Stimulated activated naive CD4-positive, alpha-beta T cell treated with Interleukin-2 at 50 U/mL for 16 hours (primary cell): Measurements from ENCODE around the gene LIPI.
"Not testable (repeated sequence)": the region's sequence is repeated elsewhere in the genome, so short reads cannot be mapped to it uniquely, and the experiment has no call there.

Experiments
- DNase-seq: peaks from one replicate; lab custom pipeline; 2025; lab: John Stamatoyannopoulos, UW

Gene LIPI

GRCh38 chr21:14073615-14074014 lies 137.1 kb downstream of the LIPI start:
- no peak for DNase-seq

GRCh38 chr21:14072761-14073535 lies 137.8 kb downstream of the LIPI start:
- no peak for DNase-seq

GRCh38 chr21:14071902-14072734 lies 138.6 kb downstream of the LIPI start:
- DNase-seq, result no peak

- no peak for DNase-seq
Measured at GRCh38 chr21:14070968-14071367, 139.8 kb downstream of the LIPI start.

GRCh38 chr21:14070049-14070893 lies 140.5 kb downstream of the LIPI start:
- no peak for DNase-seq

- DNase-seq, result no peak
Measured at GRCh38 chr21:14064296-14064645, 146.5 kb downstream of the LIPI start.

GRCh38 chr21:14063620-14064295 lies 147.0 kb downstream of the LIPI start:
- DNase-seq, result not testable (repeated sequence)

GRCh38 chr21:14062684-14063083 lies 148.1 kb downstream of the LIPI start:
- DNase-seq, result not testable (repeated sequence)

- DNase-seq, result not testable (repeated sequence)
Measured at GRCh38 chr21:14061820-14062219, 148.9 kb downstream of the LIPI start.

- not testable (repeated sequence) for DNase-seq
Measured at GRCh38 chr21:14058995-14059627, 151.6 kb downstream of the LIPI start.
